Measurements from ENCODE around the gene FAXDC2. TPM values are rescaled to one million over a fixed set of nuclear protein-coding genes. Genes with fewer than 3 reads are reported as not detected.

FAXDC2 gene
- total and polyA plus RNA-seq, 2 donors from 2014 or later: 14.1 to 18.3 TPM

GRCh38 chr5:154865466-154866184, 15.2 kb upstream of the FAXDC2 start:
- DNase-seq: no peak
- no peak overlapping the region for H3K4me3 ChIP-seq (ENCODE audit: low read length in 3 of 3)
- H3K27ac ChIP-seq (ENCODE audit: low read depth in 2 of 2, low read length in 2 of 2): no peak overlapping the region
- peaks cover 0 to 2% (median 0%) of the 10 kb centered on the region in 3 donors for H3K4me1 ChIP-seq (ENCODE audit: control insufficient read depth in 2 of 3, insufficient read depth in 2 of 3, low read depth in 1 of 3, low read length in 3 of 3)
- no peak for FAIRE-seq
- peaks cover 1 to 24% (median 12%) of the 10 kb centered on the region in 3 donors for H3K36me3 ChIP-seq (ENCODE audit: control insufficient read depth in 2 of 3, insufficient read depth in 3 of 3, low read length in 3 of 3)
- intact Hi-C loops (cut with DNase I): no loop called here
- TF ChIP-seq CTCF (IDR thresholded peaks at IDR 0.05; ENCODE audit: borderline replicate concordance, extremely low read depth, insufficient read depth): no peak
- no peak overlapping the region for H3K9ac ChIP-seq (ENCODE audit: low read length in 3 of 3)
- H3K27me3 ChIP-seq (ENCODE audit: control insufficient read depth, insufficient read depth, low read length): no peaks in the 10 kb centered on the region
- H3K9me3 ChIP-seq (ENCODE audit: control insufficient read depth in 2 of 3, insufficient read depth in 1 of 3, low read length in 3 of 3): no peaks in the 10 kb centered on the region

- DNase-seq (peak in 1 of 5 donors; percentile 5), FAIRE-seq (no peak)
- no peak overlapping the region for H3K4me3 ChIP-seq (ENCODE audit: low read length in 3 of 3)
- H3K36me3 ChIP-seq (ENCODE audit: control insufficient read depth in 2 of 3, insufficient read depth in 3 of 3, low read length in 3 of 3): peaks cover 0 to 24% (median 11%) of the 10 kb centered on the region in 3 donors
- H3K9ac ChIP-seq (ENCODE audit: low read length in 3 of 3): no peak overlapping the region
- no peak overlapping the region for H3K27ac ChIP-seq (ENCODE audit: low read depth in 2 of 2, low read length in 2 of 2)
- H3K9me3 ChIP-seq (ENCODE audit: control insufficient read depth in 2 of 3, insufficient read depth in 1 of 3, low read length in 3 of 3): no peaks in the 10 kb centered on the region
- no peak for TF ChIP-seq CTCF (IDR thresholded peaks at IDR 0.05; ENCODE audit: borderline replicate concordance, extremely low read depth, insufficient read depth)
- H3K27me3 ChIP-seq (ENCODE audit: control insufficient read depth, insufficient read depth, low read length): no peaks in the 10 kb centered on the region
- peaks cover 0 to 11% (median 2%) of the 10 kb centered on the region in 3 donors for H3K4me1 ChIP-seq (ENCODE audit: control insufficient read depth in 2 of 3, insufficient read depth in 2 of 3, low read depth in 1 of 3, low read length in 3 of 3)
- intact Hi-C loops (cut with DNase I): no loop called here
Observed at GRCh38 chr5:154863291-154864080, 13.1 kb upstream of the FAXDC2 start.

- TF ChIP-seq CTCF (IDR thresholded peaks at IDR 0.05; ENCODE audit: borderline replicate concordance, extremely low read depth, insufficient read depth): no peak
- intact Hi-C loops (cut with DNase I): no loop called here
- no peak for FAIRE-seq
- Histone ChIP-seq H3K4me1 (ENCODE audit: control insufficient read depth in 2 of 3, insufficient read depth in 2 of 3, low read depth in 1 of 3, low read length in 3 of 3) (peaks cover 0 to 11% (median 2%) of the 10 kb centered on the region in 3 donors), H3K4me3 (ENCODE audit: low read length in 3 of 3) (no peak overlapping the region), H3K27me3 (ENCODE audit: control insufficient read depth, insufficient read depth, low read length) (no peaks in the 10 kb centered on the region), H3K9ac (ENCODE audit: low read length in 3 of 3) (no peak overlapping the region), H3K27ac (ENCODE audit: low read depth in 2 of 2, low read length in 2 of 2) (no peak overlapping the region), H3K9me3 (ENCODE audit: control insufficient read depth in 2 of 3, insufficient read depth in 1 of 3, low read length in 3 of 3) (no peaks in the 10 kb centered on the region), H3K36me3 (ENCODE audit: control insufficient read depth in 2 of 3, insufficient read depth in 3 of 3, low read length in 3 of 3) (peaks cover 0 to 24% (median 11%) of the 10 kb centered on the region in 3 donors)
- no peak for DNase-seq
Observed at GRCh38 chr5:154862766-154863165, 12.4 kb upstream of the FAXDC2 start.
